ENCODE results near the gene DUSP6. TPM values are rescaled to one million over a fixed set of nuclear protein-coding genes. Genes with fewer than 3 reads are reported as not detected.
A peak's percentile ranks its signal among the peaks of the same experiment; 100 is the strongest.

The DUSP6 gene
- total and polyA plus RNA-seq, 2 of the 13 experiments (the other 11 are each of a cell fraction or from before 2014, with no cell fraction given), result 40.9 to 161 TPM

DNA sequence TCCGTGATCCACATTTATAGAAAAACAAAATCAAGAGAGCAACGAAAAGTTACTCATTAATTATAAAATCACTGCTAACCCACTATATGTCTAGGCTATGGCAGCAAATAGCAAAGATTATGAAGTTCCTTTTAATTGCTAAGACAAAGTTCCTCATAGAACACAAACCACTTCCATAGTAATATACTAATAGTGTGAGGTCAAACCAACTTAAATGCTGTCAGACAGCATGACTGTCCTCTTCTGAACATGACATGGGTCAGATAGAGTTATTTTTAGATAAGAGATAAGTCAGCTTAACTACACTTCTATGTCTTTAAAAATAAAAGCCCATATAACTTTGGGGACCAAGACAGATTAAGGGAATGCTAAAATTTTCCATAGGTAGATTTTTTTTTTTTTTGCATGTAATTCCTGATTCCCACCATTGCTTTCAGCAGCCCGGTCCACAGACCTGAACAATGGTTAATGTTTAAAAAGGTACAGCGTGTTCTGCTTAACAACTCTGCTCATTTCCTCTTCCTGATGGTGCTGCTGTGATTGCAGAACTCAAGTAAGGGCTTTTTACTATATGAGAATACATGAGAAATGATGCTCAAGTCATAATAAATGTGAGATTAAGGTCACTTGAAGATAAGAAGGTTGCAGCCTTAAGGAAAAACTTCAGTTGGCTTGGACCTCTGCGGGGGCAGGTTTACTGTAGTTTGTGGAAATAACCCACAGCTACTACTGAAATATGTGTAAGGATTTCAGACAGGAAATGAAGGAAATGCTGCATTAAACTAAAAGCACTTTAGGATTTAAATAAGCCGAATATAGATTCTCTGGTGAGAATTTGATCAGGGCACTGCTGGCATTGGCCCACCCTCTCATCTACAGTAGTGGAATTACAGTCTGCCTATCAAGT, 37.7 kb upstream of the DUSP6 start (continued):
- TF ChIP-seq, protein P1, sequence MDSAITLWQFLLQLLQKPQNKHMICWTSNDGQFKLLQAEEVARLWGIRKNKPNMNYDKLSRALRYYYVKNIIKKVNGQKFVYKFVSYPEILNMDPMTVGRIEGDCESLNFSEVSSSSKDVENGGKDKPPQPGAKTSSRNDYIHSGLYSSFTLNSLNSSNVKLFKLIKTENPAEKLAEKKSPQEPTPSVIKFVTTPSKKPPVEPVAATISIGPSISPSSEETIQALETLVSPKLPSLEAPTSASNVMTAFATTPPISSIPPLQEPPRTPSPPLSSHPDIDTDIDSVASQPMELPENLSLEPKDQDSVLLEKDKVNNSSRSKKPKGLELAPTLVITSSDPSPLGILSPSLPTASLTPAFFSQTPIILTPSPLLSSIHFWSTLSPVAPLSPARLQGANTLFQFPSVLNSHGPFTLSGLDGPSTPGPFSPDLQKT (CRISPR knock-in tag; IDR thresholded peaks at IDR 0.05; ENCODE audit: borderline replicate concordance), result no peak
- TF ChIP-seq ZNF773 (CRISPR knock-in tag; IDR thresholded peaks at IDR 0.05; ENCODE audit: borderline replicate concordance) (no peak), REPIN1 (CRISPR knock-in tag; IDR thresholded peaks at IDR 0.05; ENCODE audit: borderline replicate concordance, low read depth) (0 out of 2 replicates have a peak, but pooled peaks have one; percentile 10), AHR (CRISPR knock-in tag; IDR thresholded peaks at IDR 0.05) (no peak), ERF (CRISPR knock-in tag; IDR thresholded peaks at IDR 0.05) (no peak), TCF12 (IDR thresholded peaks at IDR 0.05) (no peak), TCF12 (CRISPR knock-in tag; IDR thresholded peaks at IDR 0.05) (no peak), RBAK (CRISPR knock-in tag; IDR thresholded peaks at IDR 0.05) (no peak), RFXANK (CRISPR knock-in tag; IDR thresholded peaks at IDR 0.05) (no peak), ZNF761 (CRISPR knock-in tag; conservative IDR thresholded peaks at IDR 0.05) (no peak), ZNF446 (CRISPR knock-in tag; IDR thresholded peaks at IDR 0.05) (no peak), NFYB (CRISPR knock-in tag; IDR thresholded peaks at IDR 0.05) (no peak), ZSCAN12 (CRISPR knock-in tag; IDR thresholded peaks at IDR 0.05) (no peak), ZNF570 (CRISPR knock-in tag; IDR thresholded peaks at IDR 0.05; ENCODE audit: borderline replicate concordance) (no peak), GTF3A (CRISPR knock-in tag; conservative IDR thresholded peaks at IDR 0.05) (no peak), ZNF382 (CRISPR knock-in tag; IDR thresholded peaks at IDR 0.05; ENCODE audit: borderline replicate concordance) (no peak), CBX1 (IDR thresholded peaks at IDR 0.05; ENCODE audit: low read depth) (no peak), NFKBIZ (CRISPR knock-in tag; IDR thresholded peaks at IDR 0.05) (no peak), ZNF670 (CRISPR knock-in tag; IDR thresholded peaks at IDR 0.05; ENCODE audit: borderline replicate concordance) (peak; percentile 5; the same call in 1 of the 2 replicates), POLR2AphosphoS5 (IDR thresholded peaks at IDR 0.05; ENCODE audit: low read depth, low read length) (0 out of 2 replicates have a peak, but pooled peaks have one; percentile 24), ZNF274 (CRISPR knock-in tag; IDR thresholded peaks at IDR 0.05) (no peak), KLF16 (CRISPR knock-in tag; IDR thresholded peaks at IDR 0.05) (no peak), IKZF1 (IDR thresholded peaks at IDR 0.05) (no peak)
- TF ChIP-seq, protein P2, sequence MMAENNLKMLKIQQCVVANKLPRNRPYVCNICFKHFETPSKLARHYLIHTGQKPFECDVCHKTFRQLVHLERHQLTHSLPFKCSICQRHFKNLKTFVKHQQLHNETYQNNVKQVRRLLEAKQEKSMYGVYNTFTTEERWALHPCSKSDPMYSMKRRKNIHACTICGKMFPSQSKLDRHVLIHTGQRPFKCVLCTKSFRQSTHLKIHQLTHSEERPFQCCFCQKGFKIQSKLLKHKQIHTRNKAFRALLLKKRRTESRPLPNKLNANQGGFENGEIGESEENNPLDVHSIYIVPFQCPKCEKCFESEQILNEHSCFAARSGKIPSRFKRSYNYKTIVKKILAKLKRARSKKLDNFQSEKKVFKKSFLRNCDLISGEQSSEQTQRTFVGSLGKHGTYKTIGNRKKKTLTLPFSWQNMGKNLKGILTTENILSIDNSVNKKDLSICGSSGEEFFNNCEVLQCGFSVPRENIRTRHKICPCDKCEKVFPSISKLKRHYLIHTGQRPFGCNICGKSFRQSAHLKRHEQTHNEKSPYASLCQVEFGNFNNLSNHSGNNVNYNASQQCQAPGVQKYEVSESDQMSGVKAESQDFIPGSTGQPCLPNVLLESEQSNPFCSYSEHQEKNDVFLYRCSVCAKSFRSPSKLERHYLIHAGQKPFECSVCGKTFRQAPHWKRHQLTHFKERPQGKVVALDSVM (CRISPR knock-in tag; IDR thresholded peaks at IDR 0.05), result no peak
- TF ChIP-seq, protein P3, sequence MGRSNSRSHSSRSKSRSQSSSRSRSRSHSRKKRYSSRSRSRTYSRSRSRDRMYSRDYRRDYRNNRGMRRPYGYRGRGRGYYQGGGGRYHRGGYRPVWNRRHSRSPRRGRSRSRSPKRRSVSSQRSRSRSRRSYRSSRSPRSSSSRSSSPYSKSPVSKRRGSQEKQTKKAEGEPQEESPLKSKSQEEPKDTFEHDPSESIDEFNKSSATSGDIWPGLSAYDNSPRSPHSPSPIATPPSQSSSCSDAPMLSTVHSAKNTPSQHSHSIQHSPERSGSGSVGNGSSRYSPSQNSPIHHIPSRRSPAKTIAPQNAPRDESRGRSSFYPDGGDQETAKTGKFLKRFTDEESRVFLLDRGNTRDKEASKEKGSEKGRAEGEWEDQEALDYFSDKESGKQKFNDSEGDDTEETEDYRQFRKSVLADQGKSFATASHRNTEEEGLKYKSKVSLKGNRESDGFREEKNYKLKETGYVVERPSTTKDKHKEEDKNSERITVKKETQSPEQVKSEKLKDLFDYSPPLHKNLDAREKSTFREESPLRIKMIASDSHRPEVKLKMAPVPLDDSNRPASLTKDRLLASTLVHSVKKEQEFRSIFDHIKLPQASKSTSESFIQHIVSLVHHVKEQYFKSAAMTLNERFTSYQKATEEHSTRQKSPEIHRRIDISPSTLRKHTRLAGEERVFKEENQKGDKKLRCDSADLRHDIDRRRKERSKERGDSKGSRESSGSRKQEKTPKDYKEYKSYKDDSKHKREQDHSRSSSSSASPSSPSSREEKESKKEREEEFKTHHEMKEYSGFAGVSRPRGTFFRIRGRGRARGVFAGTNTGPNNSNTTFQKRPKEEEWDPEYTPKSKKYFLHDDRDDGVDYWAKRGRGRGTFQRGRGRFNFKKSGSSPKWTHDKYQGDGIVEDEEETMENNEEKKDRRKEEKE (IDR thresholded peaks at IDR 0.05), result no peak
- TF ChIP-seq, protein P4, sequence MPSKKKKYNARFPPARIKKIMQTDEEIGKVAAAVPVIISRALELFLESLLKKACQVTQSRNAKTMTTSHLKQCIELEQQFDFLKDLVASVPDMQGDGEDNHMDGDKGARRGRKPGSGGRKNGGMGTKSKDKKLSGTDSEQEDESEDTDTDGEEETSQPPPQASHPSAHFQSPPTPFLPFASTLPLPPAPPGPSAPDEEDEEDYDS (CRISPR knock-in tag; IDR thresholded peaks at IDR 0.05), result peak; percentile 68
